ENCODE measurements around the gene HSD17B12.

The HSD17B12 gene

GRCh38 chr11:43812471-43812870, 131.9 kb downstream of the HSD17B12 start:
- DNase-seq: no peak

- DNase-seq: no peak
These were observed 137.7 kb downstream of the HSD17B12 start for GRCh38 chr11:43818220-43818619.

DNA sequence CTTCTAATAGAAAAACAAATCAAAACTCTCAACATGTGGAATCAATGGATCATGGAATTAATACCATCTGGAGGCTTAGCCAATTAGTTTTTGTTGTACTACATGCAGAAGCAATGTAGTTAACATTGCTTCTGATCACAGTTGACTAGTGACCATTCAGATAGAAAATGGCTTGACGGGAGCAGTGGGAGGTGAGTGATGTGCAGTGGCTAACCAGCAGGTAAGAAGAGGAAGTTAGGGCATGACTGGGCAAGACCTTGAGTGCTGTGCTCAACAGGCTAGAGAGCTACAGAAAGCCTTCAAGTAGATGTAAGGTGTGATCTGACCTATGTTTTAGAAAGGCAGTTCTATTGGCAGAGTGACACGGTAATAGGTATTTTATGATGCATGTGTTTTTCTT, 139.4 kb downstream of the HSD17B12 start:
- no peak for DNase-seq

- no peak for DNase-seq
These were observed 142.8 kb downstream of the HSD17B12 start for GRCh38 chr11:43823316-43823715.

DNA sequence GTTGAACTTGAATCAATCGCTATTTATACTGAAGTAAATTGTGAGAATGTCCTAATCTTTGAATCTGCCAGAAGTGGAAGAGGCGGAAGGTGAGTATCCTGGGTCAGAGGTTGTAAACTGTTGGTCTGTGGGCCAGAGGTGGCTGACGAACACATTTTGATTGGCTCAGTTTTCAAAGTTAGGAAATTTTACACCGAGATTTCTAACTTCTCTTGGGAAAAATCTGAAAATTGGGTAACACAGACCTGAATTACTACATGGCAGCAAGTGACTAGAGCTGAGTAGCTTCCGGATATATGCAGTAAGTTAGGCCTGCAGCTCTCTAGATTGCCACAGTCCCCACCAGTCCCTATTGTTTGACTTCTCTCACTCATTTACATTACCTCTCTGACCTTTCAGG, 143.3 kb downstream of the HSD17B12 start:
- DNase-seq: no peak

GRCh38 chr11:43825217-43825816, 144.8 kb downstream of the HSD17B12 start:
- peak in 1 of 2 experiments; percentile 9 for DNase-seq

GRCh38 chr11:43830928-43831440, 150.4 kb downstream of the HSD17B12 start:
- DNase-seq: peak; percentile 43 to 64

DNA sequence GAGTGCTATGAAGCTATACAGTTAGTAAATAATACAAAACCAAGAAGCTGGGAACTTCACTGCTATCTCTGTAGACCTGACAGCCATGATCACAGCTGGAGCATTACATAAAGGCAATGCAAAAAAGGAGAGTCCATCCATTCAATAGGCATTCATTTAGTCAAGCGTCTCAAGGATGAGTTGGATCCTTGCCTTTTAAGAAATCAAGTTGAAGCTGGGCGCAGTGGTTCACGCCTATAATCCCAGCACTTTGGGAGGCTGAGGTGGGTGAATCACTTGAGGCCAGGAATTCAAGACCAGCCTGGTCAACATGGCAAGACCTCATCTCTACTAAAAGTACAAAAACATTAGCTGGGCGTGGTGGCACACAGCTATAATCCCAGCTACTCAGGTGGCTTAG, 152.0 kb downstream of the HSD17B12 start:
- no peak for DNase-seq

GRCh38 chr11:43833657-43834073, 153.1 kb downstream of the HSD17B12 start:
- DNase-seq: no peak

DNA sequence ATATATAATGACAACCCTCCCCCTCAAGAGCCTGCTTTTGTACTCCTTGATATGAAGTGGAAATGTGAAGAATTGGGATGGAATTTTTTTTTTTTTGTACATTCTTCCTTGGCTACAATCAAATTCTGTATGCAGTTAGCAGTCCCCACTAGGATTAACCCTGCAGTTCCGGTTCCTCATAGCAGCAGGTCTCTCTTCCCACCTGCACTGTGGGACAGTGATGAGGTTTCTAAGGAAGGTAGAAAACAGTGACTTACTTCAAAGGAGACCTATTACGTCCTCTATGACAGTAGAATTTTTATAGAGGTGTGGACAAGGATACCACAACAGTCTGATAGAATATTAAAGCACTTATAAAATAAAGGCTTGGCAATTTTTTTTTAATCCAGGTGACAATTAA, 153.7 kb downstream of the HSD17B12 start:
- DNase-seq: no peak

DNA sequence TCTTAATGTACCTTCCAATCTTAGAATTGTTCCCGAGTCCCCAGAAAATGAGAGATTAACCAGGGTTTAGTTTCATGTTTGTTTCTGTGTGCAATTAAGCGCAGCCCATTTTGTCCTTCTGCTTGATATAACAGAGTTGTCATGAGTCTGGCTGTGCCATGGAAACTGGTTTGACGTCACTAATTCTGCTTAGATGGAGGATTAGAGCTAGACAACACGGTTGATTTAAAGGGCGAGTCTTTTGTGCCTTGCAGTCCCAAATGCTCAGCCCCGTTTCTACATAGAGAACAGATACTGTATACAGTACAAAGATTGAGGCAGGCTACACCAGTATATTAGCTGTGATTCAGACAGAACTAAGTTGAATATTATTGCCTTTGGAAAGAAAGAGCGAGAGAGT, 154.6 kb downstream of the HSD17B12 start:
- DNase-seq: no peak

DNA sequence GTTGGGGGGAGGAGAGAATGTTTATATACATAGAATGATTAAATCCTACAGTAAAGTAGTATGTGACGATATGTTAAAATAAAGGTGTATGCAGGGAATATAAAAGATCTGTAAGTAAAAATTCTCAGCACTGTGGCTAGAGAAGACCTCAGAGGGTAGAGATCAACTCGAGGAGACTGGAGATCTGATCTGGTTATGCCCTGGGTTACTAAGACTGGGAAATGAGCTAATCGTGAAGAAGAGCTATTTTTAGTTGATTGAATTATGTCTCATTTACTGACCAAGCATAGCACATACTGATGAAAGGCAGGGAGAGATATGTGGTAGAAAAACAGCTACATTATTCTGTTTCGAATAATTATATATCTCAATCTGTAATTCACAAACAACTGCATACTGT, 157.3 kb downstream of the HSD17B12 start:
- no peak for DNase-seq

- DNase-seq: no peak
These were observed 161.5 kb downstream of the HSD17B12 start for GRCh38 chr11:43842021-43842420.

DNA sequence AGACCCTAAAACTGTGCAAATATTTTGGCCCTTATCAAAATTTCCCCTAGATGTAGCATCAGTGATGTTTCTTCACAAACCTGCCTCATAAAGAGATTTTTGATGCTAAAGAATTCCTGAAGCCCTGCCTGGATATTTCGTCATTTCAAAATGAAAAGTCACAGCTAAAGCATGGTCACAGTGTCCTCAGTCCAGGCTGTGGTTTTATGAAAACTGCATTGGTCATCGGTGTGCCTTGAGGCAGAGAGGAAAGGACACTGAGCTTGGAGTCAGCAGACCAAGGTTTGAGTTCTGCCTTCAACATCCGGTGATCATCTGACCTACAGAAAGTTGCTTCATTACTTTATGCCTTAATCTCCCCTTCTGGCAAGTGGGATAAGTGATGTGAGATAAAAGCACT, 165.3 kb downstream of the HSD17B12 start:
- DNase-seq: no peak

GRCh38 chr11:43852057-43852636, 171.6 kb downstream of the HSD17B12 start:
- DNase-seq: peak; percentile 68 to 77

DNA sequence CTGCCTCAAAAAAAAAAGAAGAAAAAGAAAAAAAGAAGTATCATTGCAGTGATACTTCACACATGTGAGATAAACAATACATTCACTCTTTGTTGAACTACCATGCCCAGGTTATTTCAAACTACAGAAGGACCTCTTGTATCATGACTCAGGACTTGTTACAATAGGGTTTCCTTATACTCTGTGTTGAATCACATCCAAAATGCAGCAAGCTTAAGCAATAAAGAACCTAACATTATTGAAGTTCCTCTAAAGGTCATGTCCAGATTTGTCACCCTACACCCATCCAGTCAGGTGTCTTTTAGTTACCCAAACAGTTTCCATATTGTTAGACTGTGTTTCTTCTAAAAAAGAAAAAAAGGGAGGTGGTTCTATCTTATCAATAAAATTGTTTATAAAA, 173.2 kb downstream of the HSD17B12 start:
- DNase-seq: no peak

GRCh38 chr11:43856993-43857392, 176.5 kb downstream of the HSD17B12 start:
- DNase-seq: no peak

DNA sequence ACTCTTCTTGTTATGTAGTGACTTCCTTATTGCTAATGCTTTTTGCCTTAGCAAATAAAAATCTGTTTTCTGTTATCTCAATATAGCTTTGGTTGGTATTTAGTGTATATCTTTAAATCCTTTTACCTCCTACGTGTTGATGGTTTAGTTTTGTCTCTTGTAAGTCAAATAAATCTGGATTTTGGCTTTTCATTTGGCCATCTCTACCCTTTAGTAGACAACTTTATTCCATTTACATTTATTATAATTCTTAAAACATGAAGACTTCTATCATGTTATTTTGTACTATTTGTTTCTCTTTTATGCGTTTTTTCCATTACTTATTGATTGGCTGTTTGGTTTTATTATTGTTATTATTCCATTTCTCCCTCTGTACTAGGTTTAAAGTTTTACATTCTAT, 180.6 kb downstream of the HSD17B12 start:
- DNase-seq: no peak

GRCh38 chr11:43866520-43866919, 186.0 kb downstream of the HSD17B12 start:
- no peak for DNase-seq

DNA sequence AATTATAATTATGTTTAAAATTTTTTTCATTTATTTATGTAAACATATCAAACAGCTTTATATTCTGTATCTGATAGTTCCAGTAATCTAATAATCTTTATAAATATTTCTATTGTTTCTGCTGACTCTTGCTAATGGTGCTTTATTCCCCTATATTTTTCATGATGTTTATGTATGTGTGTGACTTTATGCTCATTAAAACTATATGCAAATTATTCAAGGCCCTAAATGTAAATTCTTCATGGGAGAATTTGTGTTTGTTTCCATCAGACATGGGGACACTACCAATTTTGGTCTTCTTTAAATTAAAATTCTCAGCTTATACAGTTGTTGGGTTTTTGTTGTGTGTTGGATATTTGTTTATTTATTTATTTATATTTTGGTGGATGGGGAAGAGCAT, 186.4 kb downstream of the HSD17B12 start:
- DNase-seq: no peak

DNA sequence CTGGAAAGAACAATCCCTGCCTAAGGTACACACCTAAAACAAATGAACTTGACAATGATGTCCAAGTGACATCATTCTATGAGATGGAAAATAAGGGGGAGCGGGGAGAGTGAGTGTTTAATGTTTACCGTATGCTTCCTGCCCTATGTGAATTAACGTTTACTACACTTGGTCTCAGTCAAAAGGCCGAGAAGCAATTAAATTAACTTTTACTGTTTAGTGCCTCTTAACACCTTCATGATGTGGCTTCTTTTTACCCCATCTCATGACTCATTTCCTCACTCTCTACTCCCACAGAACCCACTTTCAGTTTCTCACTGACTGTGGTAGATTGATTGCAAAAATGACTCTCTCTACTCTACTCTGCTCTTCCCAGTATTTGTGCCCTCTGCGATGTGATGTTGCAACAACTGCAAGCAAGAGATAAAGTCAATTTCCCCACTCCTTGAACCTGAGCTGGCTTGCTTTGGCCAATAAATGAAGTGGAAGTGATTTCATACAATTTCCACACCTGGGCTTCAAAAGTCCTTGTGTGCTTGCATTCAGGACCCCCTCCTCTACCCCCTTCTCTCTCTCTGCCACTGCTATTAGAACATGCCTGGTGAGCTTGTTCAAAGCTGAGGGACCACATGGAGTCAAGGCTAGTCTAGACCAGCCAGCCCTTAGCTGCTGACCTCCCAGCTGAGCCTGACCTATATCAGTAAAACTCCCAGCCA, 188.5 kb downstream of the HSD17B12 start:
- peak; percentile 6 to 35 for DNase-seq

- no peak for DNase-seq
These were observed 190.5 kb downstream of the HSD17B12 start for GRCh38 chr11:43871051-43871450.

DNA sequence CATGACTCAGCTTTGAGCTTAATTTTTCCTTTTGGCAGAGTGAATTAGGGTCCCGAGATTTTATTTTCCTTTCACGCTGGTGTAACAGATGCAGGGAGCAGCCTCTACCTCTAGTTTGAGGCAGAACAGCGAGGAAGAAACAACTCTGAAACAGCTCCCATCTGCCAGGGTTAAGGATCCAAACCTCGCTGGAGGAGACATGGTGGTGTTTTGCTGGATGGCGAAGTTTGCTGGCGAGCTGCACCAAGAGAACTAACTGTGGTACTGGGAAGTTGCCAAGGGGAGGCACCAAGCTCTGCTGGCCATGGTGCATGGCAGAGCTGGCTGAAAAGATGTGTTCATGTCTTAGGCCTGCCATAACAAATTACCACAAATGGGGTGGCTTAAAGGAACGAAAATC, 192.5 kb downstream of the HSD17B12 start:
- no peak for DNase-seq

DNA sequence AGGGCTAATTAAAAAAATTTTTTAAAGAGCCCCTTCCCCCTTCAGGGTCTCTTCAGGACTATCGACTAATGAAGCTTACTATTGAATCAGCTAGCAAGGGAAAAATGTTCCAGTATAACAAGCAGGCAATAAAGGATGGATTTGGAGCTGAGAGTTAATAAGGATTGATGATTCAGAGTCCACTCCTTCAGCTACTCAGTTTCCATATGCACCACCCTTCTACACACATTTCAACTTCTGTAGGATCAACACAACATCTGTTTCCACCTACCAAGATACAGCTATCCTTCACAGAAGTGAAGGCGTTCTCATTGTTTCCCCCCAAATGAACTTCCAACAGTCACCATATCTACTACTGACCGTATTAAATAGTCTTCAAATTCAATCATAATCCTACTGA, 193.5 kb downstream of the HSD17B12 start:
- no peak for DNase-seq
